ENCODE measurements around the gene RPSA. TPM values are rescaled to one million over a fixed set of nuclear protein-coding genes. Genes with fewer than 3 reads are reported as not detected.

Gene RPSA
- total RNA-seq, 2 experiments from 2014 or later: 3,309 to 3,414 TPM

DNA sequence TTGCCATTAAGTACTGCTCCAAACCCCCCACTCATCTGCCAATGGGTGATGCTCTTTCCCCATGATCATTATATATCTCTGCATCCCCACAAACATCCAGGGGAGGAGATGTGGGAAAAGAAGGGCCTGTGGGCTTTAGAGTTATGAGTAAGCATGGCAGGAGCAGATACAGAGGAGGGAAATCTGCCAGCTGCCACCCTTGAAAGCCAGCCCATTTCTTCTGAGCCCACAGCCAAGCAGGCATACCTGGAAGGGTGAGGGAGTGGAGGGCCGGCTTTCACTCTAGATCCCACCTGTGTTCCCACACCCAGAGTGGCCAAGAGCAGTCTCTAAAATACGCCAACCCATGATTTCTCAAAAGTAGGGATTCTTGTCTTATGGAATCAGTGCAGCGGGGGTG, 25.1 kb upstream of the RPSA start:
- no peaks in the 10 kb centered on the region for H3K36me3 Mint-ChIP-seq (ENCODE audit: low read depth)
- peaks cover 20% of the 10 kb centered on the region for H3K4me1 Mint-ChIP-seq (ENCODE audit: low read depth)
- H3K9me3 Mint-ChIP-seq: no peaks in the 10 kb centered on the region
- intact Hi-C loops (cut with micrococcal nuclease): loop anchor here (5.0 kb wide), 1 partner anchor 174 kb away; no protein-coding TSS in a partner anchor
- CTCF ChIA-PET: no interaction called here
- no peaks in the 10 kb centered on the region for H3K27me3 Mint-ChIP-seq (ENCODE audit: low read depth)
- H3K4me3 Mint-ChIP-seq: no peak overlapping the region
- DNase-seq: no peak
- H3K27ac Mint-ChIP-seq: no peak overlapping the region

DNA sequence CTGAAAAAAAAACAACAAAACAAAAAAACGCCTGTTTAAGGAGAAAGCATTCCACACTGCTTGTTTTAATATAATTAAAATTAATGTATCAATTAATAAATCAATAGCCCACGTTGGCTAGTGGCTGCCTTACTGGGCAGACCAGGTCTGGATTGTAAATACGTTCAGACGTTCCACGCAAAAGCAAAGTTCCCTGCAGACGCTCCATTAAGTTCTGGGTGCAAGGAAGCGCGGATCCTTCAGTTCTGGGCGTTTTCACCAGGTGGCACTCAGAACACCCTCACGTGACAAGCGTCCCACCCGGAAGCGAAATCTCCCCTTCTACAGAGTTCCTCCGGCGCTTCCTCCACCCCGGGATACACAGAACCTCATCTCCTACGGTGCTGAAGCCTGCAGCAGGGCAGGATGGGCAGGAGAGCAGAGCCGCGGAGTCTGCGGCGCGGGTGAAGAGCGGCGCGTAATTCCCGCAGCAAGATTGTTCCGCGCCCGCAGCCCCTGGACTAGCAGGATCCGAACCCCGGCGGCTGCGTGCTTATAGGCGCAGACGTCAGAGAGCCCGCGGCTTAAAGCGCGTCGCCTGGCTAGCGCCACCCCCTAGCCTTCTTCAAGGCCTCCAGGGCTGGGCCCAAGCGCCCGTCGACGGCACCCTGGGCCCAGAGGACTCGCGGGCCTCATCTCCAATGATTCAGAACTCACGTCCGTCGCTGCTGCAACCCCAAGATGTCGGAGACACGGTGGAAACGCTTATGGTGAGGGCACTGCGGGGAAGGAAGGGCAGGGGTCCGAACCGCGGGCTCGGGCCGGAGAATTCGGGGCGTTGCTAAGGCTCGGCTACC, 23.3 kb upstream of the RPSA start, which contains the start of gene SLC25A38:
Gene SLC25A38 (plus strand): TSS at position 326 of the 836 bp plus-strand sequence. CDS start 355 bp downstream, at position 681.
- no peaks in the 10 kb centered on the region for H3K27me3 Mint-ChIP-seq (ENCODE audit: low read depth)
- H3K36me3 Mint-ChIP-seq (ENCODE audit: low read depth): no peaks in the 10 kb centered on the region
- peak; percentile 84 for DNase-seq
- H3K4me3 Mint-ChIP-seq: peak within 1 kb of the TSS; percentile 89
- no peaks in the 10 kb centered on the region for H3K9me3 Mint-ChIP-seq
- CTCF ChIA-PET: no interaction called here
- peak within 1 kb of the TSS; percentile 97 for H3K27ac Mint-ChIP-seq
- intact Hi-C loops (cut with micrococcal nuclease): loop anchor here (1.0 to 5.0 kb wide), 4 partner anchors 23 to 332 kb away; partner anchors contain the start of genes GORASP1, RPSA, SCN11A and TTC21A
- H3K4me1 Mint-ChIP-seq (ENCODE audit: low read depth): peaks cover 39% of the 10 kb centered on the region

DNA sequence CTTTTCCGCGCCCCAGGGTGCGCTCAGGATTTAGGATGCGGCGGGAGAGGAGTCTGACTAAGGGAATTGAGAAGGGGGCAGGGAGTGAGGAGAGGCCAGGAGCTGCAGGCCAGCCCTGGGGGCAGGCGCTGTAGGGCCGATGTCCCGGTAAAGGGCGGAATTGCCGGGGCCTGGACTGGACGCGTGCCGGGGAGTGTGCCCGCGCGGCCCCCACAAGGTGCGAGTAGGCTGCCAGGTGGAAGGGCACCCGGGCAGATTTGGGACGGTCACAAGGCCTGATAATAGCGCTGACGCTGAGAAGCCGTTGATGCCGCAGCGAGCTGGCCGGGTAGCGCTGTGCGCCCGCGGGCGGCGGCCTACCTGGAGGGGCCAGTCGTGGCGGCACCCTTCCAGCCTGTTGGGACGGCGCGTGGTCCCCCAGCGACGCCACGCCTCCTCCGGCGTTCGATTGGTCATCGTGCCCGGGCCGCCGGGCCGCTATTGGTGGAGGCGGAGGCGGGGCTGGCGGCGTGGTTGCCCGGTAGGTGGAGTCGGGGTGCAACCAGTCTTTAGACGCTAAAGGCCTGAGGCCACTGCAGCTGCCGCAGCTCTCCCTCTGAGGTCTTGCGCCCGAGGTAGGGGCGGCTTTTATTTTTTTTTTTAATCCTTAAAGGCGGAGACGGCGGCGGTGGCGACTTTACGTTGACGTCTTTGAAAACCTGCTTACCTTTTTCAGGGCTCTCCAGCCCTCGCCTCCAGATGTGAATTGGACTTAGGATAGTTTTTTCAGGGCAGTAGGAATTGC, 22.4 kb upstream of the RPSA start:
- Mint-ChIP-seq H3K27ac (peak overlapping the region; percentile 97), H3K4me3 (peak overlapping the region; percentile 89), H3K4me1 (ENCODE audit: low read depth) (peaks cover 45% of the 10 kb centered on the region), H3K9me3 (no peaks in the 10 kb centered on the region), H3K27me3 (ENCODE audit: low read depth) (no peaks in the 10 kb centered on the region), H3K36me3 (ENCODE audit: low read depth) (no peaks in the 10 kb centered on the region)
- CTCF ChIA-PET: no interaction called here
- DNase-seq: peak; percentile 96
- intact Hi-C loops (cut with micrococcal nuclease): loop anchor here (1.0 to 5.0 kb wide), 8 partner anchors 22 to 925 kb away; partner anchors contain the start of genes EIF1B, GORASP1, RPSA and SCN11A

DNA sequence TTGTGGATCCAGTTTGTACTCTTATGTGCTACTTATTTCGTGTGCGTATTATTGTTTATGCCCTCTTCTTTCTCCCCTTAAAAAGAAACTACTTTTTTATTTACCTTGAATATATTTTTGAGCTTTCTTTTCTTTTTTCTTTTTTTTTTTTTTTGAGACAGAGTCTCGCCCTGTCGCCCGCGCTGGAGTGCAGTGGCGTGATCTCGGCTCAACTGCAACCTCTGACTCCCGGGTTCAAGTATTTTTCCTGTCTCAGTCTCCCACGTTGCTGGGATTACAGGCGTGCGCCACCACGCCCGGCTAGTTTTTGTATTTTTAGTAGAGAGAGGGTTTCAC, 21.9 kb upstream of the RPSA start:
- CTCF ChIA-PET: interaction anchor here (0.6 to 0.9 kb wide), 2 partner anchors 29 to 92 kb away, joined by 3 read pairs; no protein-coding TSS in a partner anchor
- intact Hi-C loops (cut with micrococcal nuclease): loop anchor here (1.0 to 5.0 kb wide), 5 partner anchors 38 to 925 kb away; partner anchors contain the start of gene EIF1B

DNA sequence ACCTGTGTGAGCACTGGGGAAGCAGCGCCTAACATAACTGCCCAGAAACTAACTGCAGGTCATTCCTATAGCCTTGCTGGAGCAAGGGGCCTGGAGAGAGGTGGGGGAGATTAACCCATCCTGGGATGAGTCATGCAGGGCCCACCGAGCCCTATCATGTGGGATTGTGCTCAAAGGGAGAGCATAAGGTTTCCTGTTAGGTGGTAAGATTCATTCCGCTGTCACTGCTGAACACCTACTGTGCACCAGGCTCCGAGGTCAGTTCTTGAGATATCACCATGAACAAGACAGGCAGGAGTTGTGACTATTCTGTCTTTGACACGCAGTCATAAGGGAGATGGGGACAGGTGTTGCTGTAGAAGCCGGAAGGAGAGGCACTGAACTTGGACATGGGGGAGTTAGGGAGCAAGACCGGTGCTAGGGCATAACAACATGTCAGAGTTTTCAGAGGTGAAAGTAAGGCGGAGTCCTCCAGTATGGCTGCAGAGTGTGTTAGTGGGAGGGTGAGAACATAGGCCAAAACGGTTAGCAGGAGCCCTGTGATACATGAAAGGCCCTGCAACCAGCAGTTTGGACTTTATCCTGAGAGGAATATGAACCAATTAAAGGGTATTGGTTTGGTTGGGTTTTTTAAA, 20.9 kb upstream of the RPSA start:
- peak overlapping the region; percentile 5 for H3K4me3 Mint-ChIP-seq
- DNase-seq: no peak
- no peaks in the 10 kb centered on the region for H3K27me3 Mint-ChIP-seq (ENCODE audit: low read depth)
- no peak overlapping the region for H3K27ac Mint-ChIP-seq
- peaks cover 5% of the 10 kb centered on the region for H3K36me3 Mint-ChIP-seq (ENCODE audit: low read depth)
- peaks cover 50% of the 10 kb centered on the region for H3K4me1 Mint-ChIP-seq (ENCODE audit: low read depth)
- H3K9me3 Mint-ChIP-seq: no peaks in the 10 kb centered on the region
- intact Hi-C loops (cut with micrococcal nuclease): loop anchor here (2.0 kb wide), 2 partner anchors 39 to 205 kb away; no protein-coding TSS in a partner anchor
- CTCF ChIA-PET: interaction anchor here (0.9 kb wide), 1 partner anchor 93 kb away, joined by 3 read pairs; no protein-coding TSS in a partner anchor

More for the DNA sequence above, 21.9 kb upstream of the RPSA start:
- Mint-ChIP-seq H3K9me3 (no peaks in the 10 kb centered on the region), H3K27ac (peak overlapping the region; percentile 33), H3K4me1 (ENCODE audit: low read depth) (peaks cover 50% of the 10 kb centered on the region), H3K36me3 (ENCODE audit: low read depth) (peaks cover 4% of the 10 kb centered on the region), H3K27me3 (ENCODE audit: low read depth) (no peaks in the 10 kb centered on the region), H3K4me3 (peak overlapping the region; percentile 89)
- no peak for DNase-seq

DNA sequence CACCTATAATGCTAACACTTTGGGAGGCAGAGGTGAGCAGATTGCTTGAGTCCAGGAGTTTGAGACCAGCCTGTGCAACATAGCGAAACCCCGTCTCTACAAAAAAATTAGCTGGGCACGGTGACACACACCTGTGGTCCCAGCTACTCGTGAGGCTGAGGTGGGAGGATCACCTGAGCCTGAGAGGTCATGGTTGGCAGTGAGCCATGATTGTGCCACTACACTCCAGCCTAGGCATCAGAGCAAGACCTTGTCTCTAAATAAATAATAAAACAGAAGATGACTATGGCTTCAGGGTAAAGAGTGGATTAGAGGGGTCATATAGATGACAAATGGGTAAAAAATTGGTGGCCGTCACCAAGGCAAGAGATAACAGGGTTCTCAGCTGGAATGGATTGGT, 20.2 kb upstream of the RPSA start:
- Mint-ChIP-seq H3K27ac (no peak overlapping the region), H3K36me3 (ENCODE audit: low read depth) (peaks cover 5% of the 10 kb centered on the region), H3K4me1 (ENCODE audit: low read depth) (peaks cover 50% of the 10 kb centered on the region), H3K4me3 (no peak overlapping the region), H3K9me3 (no peaks in the 10 kb centered on the region), H3K27me3 (ENCODE audit: low read depth) (no peaks in the 10 kb centered on the region)
- CTCF ChIA-PET: interaction anchor here (0.9 kb wide), 2 partner anchors 8 to 194 kb away, joined by 3 to 4 read pairs; no protein-coding TSS in a partner anchor
- intact Hi-C loops (cut with micrococcal nuclease): no loop called here
- no peak for DNase-seq

DNA sequence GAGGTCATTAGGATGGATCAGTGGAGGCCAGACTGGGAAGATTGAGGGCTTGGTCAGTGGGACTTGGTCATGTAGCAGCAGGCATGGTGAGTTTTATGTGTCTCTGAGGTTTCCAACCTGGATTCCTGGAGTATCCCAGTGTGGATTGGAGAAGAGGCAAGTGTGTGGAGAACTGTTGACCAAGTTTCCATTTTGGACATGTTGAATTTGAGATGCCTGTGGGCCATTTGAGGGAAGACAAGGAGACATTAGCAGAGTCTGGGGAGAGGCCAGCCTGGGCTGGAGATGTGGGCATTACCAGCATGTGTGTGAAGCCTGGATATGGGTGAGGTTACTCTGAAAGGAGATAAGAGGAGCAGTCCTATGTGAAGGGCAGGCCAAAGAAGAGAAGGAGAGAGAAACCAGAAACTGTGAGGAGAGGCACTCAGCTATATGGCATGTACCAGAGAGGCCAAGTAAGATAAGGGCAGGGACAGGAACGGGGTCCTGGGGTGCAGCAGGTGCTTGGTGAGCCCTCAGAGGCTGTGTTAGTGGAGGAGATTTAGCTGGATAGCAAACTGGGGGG, 19.0 kb upstream of the RPSA start:
- Mint-ChIP-seq H3K4me3 (no peak overlapping the region), H3K36me3 (ENCODE audit: low read depth) (peaks cover 9% of the 10 kb centered on the region), H3K27me3 (ENCODE audit: low read depth) (no peaks in the 10 kb centered on the region), H3K27ac (peak overlapping the region; percentile 6), H3K9me3 (no peaks in the 10 kb centered on the region), H3K4me1 (ENCODE audit: low read depth) (peaks cover 47% of the 10 kb centered on the region)
- no peak for DNase-seq
- intact Hi-C loops (cut with micrococcal nuclease): no loop called here
- CTCF ChIA-PET: interaction anchor here (0.9 to 1.1 kb wide), 3 partner anchors 9 to 196 kb away, joined by 3 to 5 read pairs (median 4); no protein-coding TSS in a partner anchor

DNA sequence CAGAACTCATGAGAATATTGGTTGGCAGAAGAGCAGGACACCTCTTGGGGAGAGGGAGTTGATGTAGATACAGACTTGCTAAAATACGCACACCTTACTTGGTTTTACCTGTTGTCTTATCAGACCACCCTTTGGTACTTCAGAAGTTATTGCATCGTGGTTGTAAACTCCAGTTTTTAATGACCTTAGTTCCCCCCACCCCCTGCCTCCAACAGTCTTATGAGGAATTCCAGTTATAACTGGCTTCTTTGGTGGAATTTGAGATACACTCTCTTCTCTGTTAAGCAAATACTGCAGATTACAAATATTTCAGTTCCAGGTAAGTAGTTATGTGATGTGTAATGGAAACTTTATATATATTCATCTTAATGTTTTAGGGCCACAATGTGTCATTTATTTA, 18.4 kb upstream of the RPSA start:
- CTCF ChIA-PET: interaction anchor here (1.1 kb wide), 1 partner anchor 17 kb away, joined by 5 read pairs; no protein-coding TSS in a partner anchor
- DNase-seq: no peak
- Mint-ChIP-seq H3K27me3 (ENCODE audit: low read depth) (no peaks in the 10 kb centered on the region), H3K36me3 (ENCODE audit: low read depth) (peaks cover 9% of the 10 kb centered on the region), H3K4me3 (no peak overlapping the region), H3K4me1 (ENCODE audit: low read depth) (peaks cover 46% of the 10 kb centered on the region), H3K27ac (no peak overlapping the region), H3K9me3 (no peaks in the 10 kb centered on the region)
- intact Hi-C loops (cut with micrococcal nuclease): no loop called here

DNA sequence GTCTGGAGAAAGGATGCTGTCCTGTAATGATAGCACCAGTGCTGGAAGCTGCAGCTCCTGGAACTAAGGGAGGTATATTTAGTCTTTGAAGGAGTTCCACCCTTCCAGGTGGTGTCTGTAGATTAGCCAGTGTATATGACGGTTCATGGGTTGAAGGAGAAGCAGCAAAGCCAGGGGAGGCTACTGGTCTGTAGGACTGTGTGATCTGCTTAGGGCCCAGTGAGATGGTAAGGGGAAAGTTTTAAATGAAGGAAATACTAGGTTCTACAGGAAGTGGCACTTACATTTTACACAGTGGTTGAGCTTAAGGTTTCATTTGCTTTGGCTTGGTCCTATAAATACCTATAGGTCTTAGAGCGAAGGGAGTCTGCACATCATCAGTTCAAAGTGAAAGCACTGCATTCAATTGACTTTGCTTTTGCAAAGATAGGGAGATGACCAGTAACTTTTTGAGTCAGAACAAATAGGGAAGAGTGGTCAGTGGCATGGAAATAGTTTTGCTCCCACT, 17.7 kb upstream of the RPSA start:
- intact Hi-C loops (cut with micrococcal nuclease): no loop called here
- Mint-ChIP-seq H3K4me3 (no peak overlapping the region), H3K27me3 (ENCODE audit: low read depth) (no peaks in the 10 kb centered on the region), H3K9me3 (no peaks in the 10 kb centered on the region), H3K4me1 (ENCODE audit: low read depth) (peaks cover 46% of the 10 kb centered on the region), H3K36me3 (ENCODE audit: low read depth) (peaks cover 13% of the 10 kb centered on the region), H3K27ac (peak overlapping the region; percentile 39)
- CTCF ChIA-PET: interaction anchor here (1.1 to 1.2 kb wide), 2 partner anchors 16 to 97 kb away, joined by 4 to 5 read pairs; no protein-coding TSS in a partner anchor
- no peak for DNase-seq

DNA sequence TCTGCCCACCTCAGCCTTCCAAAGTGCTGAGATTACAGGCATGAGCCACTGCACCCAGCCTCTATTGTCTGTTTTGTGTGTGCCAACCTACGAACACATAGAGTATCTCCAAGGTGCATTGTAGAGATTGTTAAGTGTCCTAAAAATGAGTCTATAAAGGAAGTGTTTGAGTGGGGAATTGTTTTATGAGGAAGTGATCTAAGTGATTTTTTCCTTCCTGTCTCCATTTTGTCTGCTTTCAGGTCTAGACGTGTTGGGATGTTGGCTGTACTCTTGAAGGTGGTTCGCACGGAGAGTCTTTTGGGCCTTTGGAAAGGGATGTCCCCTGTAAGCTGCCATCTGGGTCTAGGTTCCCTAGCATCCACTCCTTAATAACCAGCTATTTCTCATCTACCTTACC, 16.3 kb upstream of the RPSA start:
- H3K36me3 Mint-ChIP-seq (ENCODE audit: low read depth): peaks cover 25% of the 10 kb centered on the region
- CTCF ChIA-PET: interaction anchor here (0.8 to 1.2 kb wide), 2 partner anchors 22 to 98 kb away, joined by 4 read pairs; no protein-coding TSS in a partner anchor

DNA sequence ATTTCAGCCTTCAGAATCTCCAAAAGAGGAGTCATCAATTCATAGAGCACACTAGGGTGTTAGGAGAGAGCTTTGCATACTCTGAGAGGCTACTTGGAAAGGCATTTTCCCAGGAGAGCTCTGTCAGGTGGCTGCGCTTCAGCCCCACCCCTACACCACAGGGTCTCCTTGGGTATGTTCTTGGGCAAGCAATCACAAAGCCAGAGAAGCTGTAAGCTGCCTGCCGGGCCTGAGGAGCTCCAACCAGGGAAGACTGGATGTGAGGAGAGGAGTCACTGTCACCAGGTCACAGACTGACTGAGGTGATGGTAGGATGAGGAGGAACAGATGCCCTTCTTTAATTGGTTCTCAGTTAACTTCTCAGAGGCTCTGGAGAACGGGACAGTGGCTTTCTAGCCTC, 9.8 kb upstream of the RPSA start:
- H3K27me3 Mint-ChIP-seq (ENCODE audit: low read depth): no peaks in the 10 kb centered on the region
- no peak overlapping the region for H3K4me3 Mint-ChIP-seq
- intact Hi-C loops (cut with micrococcal nuclease): no loop called here
- no peak for DNase-seq
- H3K27ac Mint-ChIP-seq: no peak overlapping the region
- CTCF ChIA-PET: interaction anchor here (0.7 to 1.6 kb wide), 2 partner anchors 98 to 104 kb away, joined by 3 to 5 read pairs; no protein-coding TSS in a partner anchor
- H3K36me3 Mint-ChIP-seq (ENCODE audit: low read depth): peaks cover 50% of the 10 kb centered on the region
- no peaks in the 10 kb centered on the region for H3K9me3 Mint-ChIP-seq
- H3K4me1 Mint-ChIP-seq (ENCODE audit: low read depth): peaks cover under 1% of the 10 kb centered on the region

More for the DNA sequence above, 16.3 kb upstream of the RPSA start:
- H3K9me3 Mint-ChIP-seq: no peaks in the 10 kb centered on the region
- peak overlapping the region; percentile 46 for H3K27ac Mint-ChIP-seq
- no peaks in the 10 kb centered on the region for H3K27me3 Mint-ChIP-seq (ENCODE audit: low read depth)
- no peak overlapping the region for H3K4me3 Mint-ChIP-seq
- intact Hi-C loops (cut with micrococcal nuclease): no loop called here
- no peak for DNase-seq
- peaks cover 40% of the 10 kb centered on the region for H3K4me1 Mint-ChIP-seq (ENCODE audit: low read depth)
